Measurements from ENCODE around the gene PHLDB2. TPM values are rescaled to one million over a fixed set of nuclear protein-coding genes. Genes with fewer than 3 reads are reported as not detected.

Gene PHLDB2
- total and polyA plus RNA-seq, 2 of the 13 experiments (the other 11 are each of a cell fraction or from before 2014, with no cell fraction given) = 8.4 to 23.6 TPM

DNA sequence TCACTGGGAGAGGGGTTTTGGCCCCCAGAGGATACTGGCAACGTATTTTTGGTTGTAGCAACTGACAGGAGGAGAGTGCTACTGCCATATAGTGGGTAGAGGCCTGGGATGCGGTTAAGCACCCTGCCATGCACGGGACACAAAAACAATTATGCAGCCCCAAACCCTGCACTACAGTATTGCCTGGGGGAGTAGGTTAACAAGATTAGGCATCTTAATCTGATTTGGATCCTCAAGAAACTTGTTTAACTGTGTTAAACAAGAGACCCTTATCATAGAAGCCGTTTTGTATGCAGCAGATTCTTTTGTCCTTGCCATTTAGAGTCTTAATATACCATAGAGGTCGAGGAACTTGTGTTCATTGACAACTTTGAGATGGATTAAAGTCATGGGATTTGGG lies 3.4 kb downstream of the PHLDB2 start:
- Histone ChIP-seq H2AFZ (ENCODE audit: low read length) (no peak overlapping the region), H3K4me3 (replicated peaks in 1 of 3; ENCODE audit: insufficient read depth in 1 of 3, low read depth in 2 of 3, low read length in 3 of 3) (no peak overlapping the region), H3K9me3 (ENCODE audit: low read length) (no peaks in the 10 kb centered on the region), H3K4me1 (ENCODE audit: insufficient read depth, low read length) (peaks cover 54% of the 10 kb centered on the region), H3K9ac (ENCODE audit: insufficient read depth, low read depth, low read length) (no peak overlapping the region), H3K36me3 (replicated peaks in 1 of 2; ENCODE audit: control insufficient read depth in 1 of 2, insufficient read depth in 2 of 2, low read length in 2 of 2) (no peaks in the 10 kb centered on the region), H3K79me2 (ENCODE audit: insufficient read depth, low read length) (peaks cover 18% of the 10 kb centered on the region), H3K27me3 (ENCODE audit: control insufficient read depth in 1 of 2, insufficient read depth in 2 of 2, low read length in 2 of 2) (no peaks in the 10 kb centered on the region; a peak in 1 of 5 replicates), H4K20me1 (ENCODE audit: insufficient read depth, low read length) (no peaks in the 10 kb centered on the region), H3K4me2 (ENCODE audit: low read depth, low read length) (no peak overlapping the region), H3K27ac (ENCODE audit: extremely low read length, insufficient read depth, low read length) (no peak overlapping the region)
- BruUV-seq (replicated peaks) = no TSS peak
- TF ChIP-seq ZNF235 (CRISPR knock-in tag; IDR thresholded peaks at IDR 0.05; ENCODE audit: borderline replicate concordance) (no peak), ZMYM2 (CRISPR knock-in tag; IDR thresholded peaks at IDR 0.05) (no peak), ZNF17 (CRISPR knock-in tag; IDR thresholded peaks at IDR 0.05) (no peak), ZSCAN9 (CRISPR knock-in tag; IDR thresholded peaks at IDR 0.05; ENCODE audit: borderline replicate concordance) (no peak), ZKSCAN1 (IDR thresholded peaks at IDR 0.05; ENCODE audit: low read length) (no peak), ZNF143 (CRISPR knock-in tag; IDR thresholded peaks at IDR 0.05) (no peak), SCMH1 (CRISPR knock-in tag; IDR thresholded peaks at IDR 0.05; ENCODE audit: borderline replicate concordance) (no peak), SAP130 (CRISPR knock-in tag; IDR thresholded peaks at IDR 0.05; ENCODE audit: low read depth) (no peak), ELF1 (CRISPR knock-in tag; IDR thresholded peaks at IDR 0.05) (no peak), ZNF749 (CRISPR knock-in tag; IDR thresholded peaks at IDR 0.05; ENCODE audit: borderline replicate concordance) (no peak), ZBTB20 (CRISPR knock-in tag; IDR thresholded peaks at IDR 0.05; ENCODE audit: borderline replicate concordance, low read depth) (no peak)
- TF ChIP-seq, protein P1, sequence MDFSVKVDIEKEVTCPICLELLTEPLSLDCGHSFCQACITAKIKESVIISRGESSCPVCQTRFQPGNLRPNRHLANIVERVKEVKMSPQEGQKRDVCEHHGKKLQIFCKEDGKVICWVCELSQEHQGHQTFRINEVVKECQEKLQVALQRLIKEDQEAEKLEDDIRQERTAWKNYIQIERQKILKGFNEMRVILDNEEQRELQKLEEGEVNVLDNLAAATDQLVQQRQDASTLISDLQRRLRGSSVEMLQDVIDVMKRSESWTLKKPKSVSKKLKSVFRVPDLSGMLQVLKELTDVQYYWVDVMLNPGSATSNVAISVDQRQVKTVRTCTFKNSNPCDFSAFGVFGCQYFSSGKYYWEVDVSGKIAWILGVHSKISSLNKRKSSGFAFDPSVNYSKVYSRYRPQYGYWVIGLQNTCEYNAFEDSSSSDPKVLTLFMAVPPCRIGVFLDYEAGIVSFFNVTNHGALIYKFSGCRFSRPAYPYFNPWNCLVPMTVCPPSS (IDR thresholded peaks at IDR 0.05) = no peak
- DNase-seq (ENCODE audit: low spot score) (no peak), ATAC-seq (no peak), FAIRE-seq (no peak)
- POLR2A ChIA-PET = no interaction called here
- in situ Hi-C loops (cut with HindIII; ENCODE audit: extremely low pct_ligation_motif_present, low pct_unique_long_range_greater_than_20kb) = loop anchor here (5.0 kb wide), 1 partner anchor 145 kb away; no protein-coding TSS in a partner anchor
- WGBS (ENCODE audit: low lambda C conversion rate) = 97% methylated on average over 5 of the region's 5 CpGs
- intact Hi-C loops (cut with micrococcal nuclease; ENCODE audit: unreplicated experiment) = loop anchor here (5.0 kb wide), 2 partner anchors 45 to 130 kb away; no protein-coding TSS in a partner anchor
- CTCF ChIA-PET (ENCODE audit: low intra/inter-chr PET ratio, low total read pairs) = no interaction called here
